LoVo (cell line): ENCODE data around the gene KLHL29.

Experiments used
- DNase-seq: peaks from one replicate; pipeline ENCODE4 v3.0.0-alpha.2; 2016; ENCODE audit warnings: low spot score

KLHL29 gene

DNA sequence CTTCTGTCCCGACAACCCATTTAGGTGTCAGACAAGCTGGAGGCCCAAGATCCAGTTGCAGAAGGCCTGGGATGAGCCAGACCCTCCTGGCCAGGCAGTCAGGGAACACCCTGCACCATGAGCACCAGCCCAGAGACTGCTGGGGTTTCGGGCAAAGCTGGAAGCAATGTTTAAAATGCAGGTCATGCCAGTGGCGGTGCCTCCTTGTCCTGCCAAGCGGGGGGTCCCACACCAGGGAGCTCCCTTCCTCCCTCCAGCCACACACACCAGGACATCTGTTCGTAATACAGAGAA lies 311.7 kb downstream of the KLHL29 start:
- no peak for DNase-seq

GRCh38 chr2:23697256-23698075 lies 312.5 kb downstream of the KLHL29 start:
- DNase-seq, result no peak

GRCh38 chr2:23698116-23698693 lies 313.2 kb downstream of the KLHL29 start:
- DNase-seq, result no peak

DNA sequence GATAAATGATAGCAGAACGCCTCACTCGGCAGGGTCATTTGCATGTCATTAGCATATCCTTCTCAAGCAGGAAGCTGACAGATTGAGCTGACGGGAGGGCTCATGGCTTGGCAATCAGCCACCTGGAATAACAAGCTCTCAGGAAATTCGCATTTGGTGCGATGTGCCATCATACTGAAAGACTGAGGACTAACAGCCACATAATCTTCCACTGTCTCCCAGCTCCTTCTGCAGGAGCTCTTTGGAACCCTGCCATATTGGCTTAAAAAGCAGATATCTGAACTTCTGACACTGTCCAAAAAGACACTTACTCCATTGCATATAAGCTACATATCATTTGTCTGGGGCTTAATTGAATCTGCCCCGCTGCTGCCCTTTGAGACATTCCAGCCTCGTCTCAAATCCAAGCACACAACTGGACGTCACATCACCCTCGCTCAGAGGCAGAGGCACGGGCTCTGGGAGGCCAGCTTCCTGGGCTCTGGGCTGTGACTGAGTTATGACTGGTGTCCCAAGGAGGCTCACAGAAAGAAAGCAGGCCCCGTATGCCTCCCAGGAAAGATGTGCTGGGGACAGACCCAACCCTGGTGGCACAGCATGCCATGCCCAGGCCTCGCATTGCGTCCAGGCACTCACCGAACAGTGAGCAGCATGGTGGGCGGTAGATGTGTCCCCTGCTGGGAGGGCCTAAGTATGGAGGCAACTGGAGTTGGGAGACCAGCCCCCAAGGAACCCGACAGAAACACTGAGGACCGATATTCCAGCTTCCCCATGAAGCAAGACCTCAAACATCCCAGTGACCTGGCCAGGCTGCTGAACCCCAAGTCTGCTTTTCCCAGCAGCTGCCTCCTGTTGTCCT lies 314.0 kb downstream of the KLHL29 start:
- no peak for DNase-seq

DNA sequence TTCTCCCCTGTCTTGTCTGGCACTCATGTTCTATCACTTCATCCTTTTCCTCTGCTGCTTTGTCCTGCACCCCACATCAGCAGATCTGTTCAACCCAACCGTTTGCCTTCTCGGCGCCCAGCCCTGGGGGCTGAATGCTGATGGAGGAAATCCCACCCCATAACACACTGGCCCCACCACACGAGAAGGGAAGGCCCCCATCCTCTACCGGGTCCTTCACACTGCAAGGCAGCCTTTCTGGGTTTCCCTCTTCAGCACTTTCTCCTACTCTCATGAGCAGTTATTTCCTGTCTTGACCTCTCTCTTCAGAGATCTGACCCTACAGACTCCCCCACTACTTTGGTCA lies 314.6 kb downstream of the KLHL29 start:
- no peak for DNase-seq

DNA sequence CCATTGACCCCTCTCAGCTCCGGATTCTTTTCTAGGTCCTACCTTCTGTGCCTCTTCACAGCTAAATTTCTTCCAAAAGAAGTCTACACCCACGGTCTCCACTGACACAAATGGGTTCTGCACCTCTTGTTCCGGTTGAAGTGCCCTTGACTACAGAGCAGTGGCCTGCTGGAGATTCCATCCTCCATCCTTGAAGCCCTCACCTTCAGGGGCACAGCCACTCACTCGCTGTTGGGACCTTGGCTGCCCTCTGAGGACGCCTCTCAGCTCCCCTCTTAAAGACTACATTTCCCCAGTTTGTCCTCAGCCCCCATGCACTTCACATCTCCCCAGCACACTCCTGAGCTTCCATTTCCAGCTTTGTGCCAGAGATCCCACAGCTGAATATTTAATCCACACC lies 315.6 kb downstream of the KLHL29 start:
- DNase-seq, result no peak

DNA sequence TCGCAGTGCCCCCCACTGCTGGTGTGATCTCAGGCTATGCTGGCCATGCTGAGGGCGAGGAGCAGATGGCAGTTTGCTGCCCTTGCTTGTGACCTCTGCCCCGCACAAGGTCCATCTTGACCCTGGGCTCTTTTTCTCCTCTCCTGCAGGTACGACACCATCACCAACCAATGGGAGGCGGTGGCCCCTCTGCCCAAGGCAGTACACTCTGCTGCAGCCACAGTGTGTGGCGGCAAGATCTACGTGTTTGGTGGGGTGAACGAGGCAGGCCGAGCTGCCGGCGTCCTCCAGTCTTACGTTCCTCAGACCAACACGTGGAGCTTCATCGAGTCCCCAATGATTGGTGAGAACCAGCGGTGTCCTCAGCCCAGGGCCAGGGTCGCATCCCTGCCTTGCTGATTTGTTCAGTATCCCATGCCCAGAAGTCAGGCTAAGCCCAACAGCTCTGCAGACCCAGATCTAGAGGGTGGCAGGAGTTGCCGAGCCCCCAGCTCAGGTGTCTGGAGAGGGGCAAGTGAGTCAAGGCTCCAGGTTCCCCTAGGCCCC lies 318.1 kb downstream of the KLHL29 start:
- no peak for DNase-seq

GRCh38 chr2:23703583-23704385 lies 318.8 kb downstream of the KLHL29 start:
- no peak for DNase-seq

GRCh38 chr2:23705771-23706612 lies 321.0 kb downstream of the KLHL29 start:
- DNase-seq, result no peak

DNA sequence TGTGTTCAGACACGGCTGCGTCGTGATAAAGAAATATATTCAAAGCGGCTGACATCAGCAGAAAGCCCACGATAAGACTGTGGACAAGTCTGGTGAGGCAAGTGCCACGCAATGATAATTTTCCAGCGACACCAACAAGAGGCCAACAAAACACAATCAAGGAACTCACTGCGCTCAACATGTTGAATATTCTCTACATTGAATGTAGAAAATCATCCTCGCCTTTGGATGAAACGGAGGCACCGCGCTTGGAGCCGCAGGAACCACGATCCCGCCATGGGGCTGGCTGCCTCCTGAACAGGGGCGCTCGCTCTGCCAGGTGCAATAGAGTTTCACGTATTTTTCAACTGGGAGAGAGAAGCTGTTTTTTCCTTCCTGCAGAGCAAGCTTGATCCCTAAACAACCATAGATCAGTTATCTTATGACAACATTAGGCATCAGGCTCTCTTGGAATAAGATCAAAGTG lies 321.7 kb downstream of the KLHL29 start:
- DNase-seq, result no peak

GRCh38 chr2:23707096-23707495 lies 322.1 kb downstream of the KLHL29 start:
- DNase-seq, result no peak

DNA sequence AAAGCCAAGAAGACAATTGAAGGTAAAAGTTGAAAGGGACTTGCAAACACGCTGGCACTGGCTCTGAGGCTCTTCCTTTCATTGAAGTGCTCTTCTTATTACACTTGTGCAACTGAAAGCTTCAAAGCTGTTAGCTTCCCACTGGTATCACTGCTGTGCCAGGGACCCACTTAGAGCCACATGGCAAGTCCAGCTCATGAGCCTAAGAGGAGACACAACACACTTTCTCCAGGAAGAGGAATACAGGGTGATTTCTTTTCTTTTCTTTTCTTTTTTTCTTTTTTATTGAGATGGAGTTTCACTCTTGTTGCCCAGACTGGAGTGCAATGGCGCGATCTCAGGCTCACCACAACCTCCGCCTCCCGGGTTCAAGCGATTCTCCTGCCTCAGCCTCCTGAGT lies 323.8 kb downstream of the KLHL29 start:
- no peak for DNase-seq

- no peak for DNase-seq
Measured at GRCh38 chr2:23709311-23709710, 324.3 kb downstream of the KLHL29 start.

DNA sequence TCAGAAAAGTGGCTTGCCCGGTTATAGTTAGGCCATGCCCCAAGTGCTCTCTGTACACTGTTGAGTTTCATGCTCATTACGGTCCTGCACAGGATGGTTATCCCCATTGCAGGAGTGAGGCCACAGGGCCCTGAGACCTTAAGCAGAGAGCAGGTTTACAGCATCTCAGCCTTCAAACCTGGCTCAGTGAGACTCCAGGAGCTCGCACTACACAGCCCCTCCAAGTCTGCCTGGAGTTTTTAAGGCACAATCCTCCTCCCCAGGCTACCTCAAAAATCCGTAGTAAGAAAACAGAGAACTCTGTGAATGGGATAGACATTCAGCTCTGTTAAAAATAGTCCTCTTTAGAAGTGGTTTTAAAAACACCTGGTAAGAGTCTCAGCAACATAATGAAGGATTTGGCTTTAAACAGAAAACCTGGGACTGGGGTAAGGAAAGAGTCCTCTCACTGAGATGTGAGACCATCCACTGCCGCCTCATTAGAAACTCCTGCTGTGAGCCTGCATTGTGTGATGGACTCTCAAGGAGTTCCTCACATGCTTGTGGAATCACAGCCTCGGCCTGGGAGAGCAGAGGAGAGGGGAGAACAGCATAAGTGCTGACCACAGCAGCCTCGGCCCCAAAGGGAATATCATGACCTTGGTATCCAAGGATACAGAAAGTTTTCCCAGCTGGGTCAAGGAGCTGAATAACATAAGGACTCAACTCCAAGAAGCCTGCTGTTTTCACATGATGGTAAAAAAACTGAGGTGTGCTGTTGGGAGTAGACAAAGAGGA lies 327.2 kb downstream of the KLHL29 start:
- DNase-seq, result no peak

- no peak for DNase-seq
Measured at GRCh38 chr2:23712756-23713151, 327.8 kb downstream of the KLHL29 start.

DNA sequence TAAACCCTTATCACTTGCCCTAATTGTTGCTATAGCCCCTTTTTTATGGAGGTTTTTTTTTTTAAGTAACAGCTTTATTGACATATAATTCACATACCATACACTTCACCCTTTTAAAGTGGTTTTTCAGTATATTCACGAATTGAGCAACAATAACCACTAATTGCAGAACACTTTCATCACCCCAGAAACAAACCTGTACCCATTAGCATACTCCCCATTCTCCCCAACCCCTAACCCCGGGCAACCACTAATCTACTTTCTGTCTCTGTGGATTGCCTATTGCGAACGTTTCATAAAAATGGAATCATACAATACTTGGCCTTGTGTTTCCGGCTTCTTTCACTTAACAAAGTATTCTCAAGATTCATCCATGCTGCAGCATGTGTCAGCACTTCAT lies 328.4 kb downstream of the KLHL29 start:
- DNase-seq, result no peak

DNA sequence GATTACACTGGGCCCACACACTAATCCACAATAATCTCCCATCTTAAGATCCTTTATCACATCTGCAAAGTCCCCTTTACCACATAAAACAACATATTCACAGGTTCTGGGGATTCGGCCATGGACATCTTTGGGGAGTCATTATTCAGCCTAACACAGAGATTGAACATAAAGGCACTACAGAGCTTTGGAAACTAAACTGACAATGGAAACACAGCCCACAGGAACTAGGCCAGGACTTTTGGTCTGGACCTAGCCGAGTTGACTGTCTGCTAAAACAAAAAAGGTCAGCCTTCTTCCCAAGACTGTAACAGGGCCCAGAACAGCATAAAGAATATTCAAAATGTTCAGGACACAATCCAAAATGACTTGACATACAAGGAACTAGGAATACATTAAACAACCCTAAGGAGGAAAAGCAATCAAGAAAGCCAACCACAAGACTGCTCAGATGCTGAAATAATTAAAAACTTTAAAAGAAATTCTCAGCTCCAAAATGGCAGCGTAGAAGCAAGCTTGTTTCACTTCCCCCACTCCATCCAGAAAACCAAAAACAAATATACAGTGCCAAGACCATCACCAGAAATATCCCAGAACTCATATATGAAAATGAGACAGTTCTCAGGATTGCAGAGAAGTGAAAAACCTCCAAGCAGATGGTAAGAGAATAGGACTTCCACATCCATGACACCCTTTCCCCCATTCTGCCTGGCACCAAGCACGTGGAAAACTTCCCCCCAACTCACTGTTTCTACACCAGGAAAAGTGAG lies 334.1 kb downstream of the KLHL29 start:
- DNase-seq, result no peak

DNA sequence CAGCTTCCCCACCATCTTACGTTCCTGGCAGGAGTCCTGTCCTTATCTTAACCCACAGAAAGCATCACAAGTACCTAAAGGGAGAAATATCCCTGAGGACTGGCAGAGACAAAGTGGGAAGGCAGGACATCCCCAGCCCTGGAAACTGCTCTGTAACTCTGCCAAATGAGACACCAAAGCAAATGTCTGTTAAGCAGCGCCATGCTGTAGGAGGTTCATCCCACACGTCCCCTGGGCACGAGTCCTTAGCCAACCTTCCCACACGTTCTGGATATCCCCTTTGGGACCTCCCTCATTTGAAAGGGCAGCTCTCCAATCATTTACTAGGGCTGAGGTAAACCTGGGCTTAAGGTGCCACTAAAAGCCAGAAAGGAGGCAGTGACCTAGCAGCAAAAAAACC lies 334.7 kb downstream of the KLHL29 start:
- no peak for DNase-seq

- DNase-seq, result no peak
Measured at GRCh38 chr2:23720705-23721453, 335.9 kb downstream of the KLHL29 start.
